Kasumi-1 (cell line): ENCODE results near the gene RBM43.
A peak's percentile ranks its signal among the peaks of the same experiment; 100 is the strongest.
"Not testable (repeated sequence)": the region's sequence is repeated elsewhere in the genome, so short reads cannot be mapped to it uniquely, and the experiment has no call there.

Experiments used
- DNase-seq, 2 experiments: peaks; one replicate each; lab custom pipeline; 2025; lab: John Stamatoyannopoulos, UW

Gene RBM43

GRCh38 chr2:151268085-151268484 is 6.4 kb upstream of the RBM43 start:
- DNase-seq: no peak

DNA sequence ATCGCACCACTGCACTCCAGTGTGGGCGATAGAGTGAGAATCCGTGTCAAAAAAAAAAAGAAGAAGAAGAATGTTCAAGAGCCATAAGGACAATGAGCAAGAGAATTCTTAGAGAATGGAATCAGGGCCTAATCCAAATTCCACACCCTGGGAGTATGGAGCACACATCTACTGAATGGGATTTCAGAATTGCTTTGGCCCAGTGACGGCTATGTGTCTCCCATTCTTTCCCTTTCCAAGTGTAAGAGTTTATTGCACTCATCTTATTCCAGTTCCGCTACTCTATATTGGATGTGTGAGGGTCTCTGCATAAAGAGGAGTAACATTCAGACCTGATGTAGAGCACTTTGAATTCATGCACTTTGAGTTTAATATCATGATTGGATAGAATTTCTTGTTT is 5.9 kb upstream of the RBM43 start:
- no peak for DNase-seq

DNA sequence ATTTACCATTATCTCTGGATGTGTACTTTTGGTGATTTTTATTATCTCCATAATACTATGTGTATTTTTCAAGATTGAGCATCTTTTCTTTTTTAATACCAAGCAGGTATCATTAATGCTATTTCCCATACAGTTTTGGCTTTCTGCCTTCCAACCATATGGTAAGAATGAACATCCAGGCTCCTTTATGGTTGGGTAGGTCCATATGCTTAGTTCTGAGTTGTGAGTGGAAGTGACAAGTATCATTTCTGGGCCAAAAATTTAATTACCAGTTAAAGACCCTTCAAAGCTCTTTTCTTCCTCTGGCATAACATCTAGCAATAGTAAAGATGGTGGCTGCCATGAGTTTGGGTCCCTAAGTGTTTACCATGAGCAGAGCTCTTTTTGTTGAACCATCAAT is 4.3 kb upstream of the RBM43 start:
- DNase-seq: no peak

GRCh38 chr2:151264157-151264825 is 2.6 kb upstream of the RBM43 start:
- DNase-seq: no peak

DNA sequence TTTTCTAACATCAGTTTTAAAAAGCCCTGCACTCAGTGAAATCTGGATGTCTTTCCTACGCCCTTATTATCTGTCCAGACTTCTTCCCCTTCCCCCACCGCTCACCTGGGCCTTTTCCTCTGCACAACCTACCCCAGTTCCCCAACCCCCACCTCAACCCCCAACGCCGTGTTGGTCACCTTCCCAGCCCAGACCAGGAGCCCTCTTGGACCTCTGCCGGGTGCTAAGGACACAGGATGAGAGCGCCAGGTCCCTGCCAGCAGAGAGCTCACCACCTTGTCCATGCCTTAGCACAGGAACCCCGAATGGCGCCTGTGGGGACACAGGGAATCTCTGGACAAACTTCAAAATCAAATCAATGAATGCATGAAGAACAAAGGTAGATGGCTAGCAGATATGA is 966 bp upstream of the RBM43 start:
- no peak for DNase-seq

- peak; percentile 29 to 61 for DNase-seq
These were observed 271 bp upstream of the RBM43 start for GRCh38 chr2:151261977-151262291.

- peak in 1 of 2 experiments; percentile 16 for DNase-seq
These were observed 961 bp downstream of the RBM43 start for GRCh38 chr2:151260573-151261230.

DNA sequence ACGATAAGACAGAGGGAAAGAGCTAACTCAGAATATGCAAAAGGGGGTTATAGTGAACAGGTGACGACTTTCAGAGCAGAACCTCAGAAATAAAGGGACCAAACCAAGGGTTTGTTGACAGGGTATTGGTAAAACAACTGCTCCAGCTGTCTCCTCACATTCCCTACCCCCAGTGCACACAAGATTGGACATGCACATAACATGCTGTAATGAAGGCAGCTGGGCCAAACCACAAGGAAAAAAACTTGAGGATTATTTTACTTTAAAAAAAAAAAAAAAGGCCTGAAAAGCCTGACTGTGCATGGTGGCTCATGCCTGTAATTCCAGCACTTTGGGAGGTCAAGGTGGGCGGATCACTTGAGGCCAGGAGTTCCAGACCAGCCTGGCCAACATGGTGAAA is 3.5 kb downstream of the RBM43 start:
- no peak for DNase-seq

- no peak for DNase-seq
These were observed 9.0 kb downstream of the RBM43 start for GRCh38 chr2:151252646-151253045.

DNA sequence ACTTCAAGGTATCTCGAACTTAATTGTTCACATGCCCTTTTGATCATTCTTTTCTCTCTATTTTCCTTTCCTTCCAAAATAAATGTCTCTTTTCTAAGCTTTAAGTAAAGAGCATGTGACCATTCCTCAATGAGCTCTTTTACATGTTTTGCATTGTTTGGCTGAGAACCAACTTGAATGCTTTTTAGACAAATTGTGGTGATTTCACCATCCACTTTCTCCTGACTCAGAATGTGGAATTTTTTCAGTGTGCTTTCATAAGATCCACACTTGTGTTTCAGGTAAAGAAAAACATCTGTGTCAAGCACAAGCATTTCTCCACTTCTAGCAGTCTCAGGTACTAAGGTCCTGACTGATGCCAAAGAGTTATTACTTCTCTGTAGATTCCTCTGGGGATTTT is 10.7 kb downstream of the RBM43 start:
- no peak for DNase-seq

DNA sequence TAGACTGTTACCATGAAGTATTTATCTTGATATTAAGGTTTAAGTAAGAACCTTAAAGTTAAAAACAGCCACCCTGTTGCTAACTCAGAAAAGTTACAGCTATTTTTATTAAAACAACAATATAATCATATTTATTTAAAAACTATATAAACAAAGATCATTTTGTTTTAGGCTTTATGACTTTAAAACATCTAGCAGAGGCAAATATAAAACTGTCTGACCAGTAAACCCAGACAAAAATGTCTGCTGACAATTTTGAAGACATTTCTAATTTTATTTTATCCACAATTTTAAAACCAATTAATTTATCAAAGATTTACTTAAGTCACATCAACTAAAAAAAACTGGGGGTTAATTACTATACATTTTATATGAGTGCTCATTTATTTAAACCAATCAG is 14.2 kb downstream of the RBM43 start:
- no peak for DNase-seq

- no peak for DNase-seq
These were observed 15.5 kb downstream of the RBM43 start for GRCh38 chr2:151246152-151246551.

DNA sequence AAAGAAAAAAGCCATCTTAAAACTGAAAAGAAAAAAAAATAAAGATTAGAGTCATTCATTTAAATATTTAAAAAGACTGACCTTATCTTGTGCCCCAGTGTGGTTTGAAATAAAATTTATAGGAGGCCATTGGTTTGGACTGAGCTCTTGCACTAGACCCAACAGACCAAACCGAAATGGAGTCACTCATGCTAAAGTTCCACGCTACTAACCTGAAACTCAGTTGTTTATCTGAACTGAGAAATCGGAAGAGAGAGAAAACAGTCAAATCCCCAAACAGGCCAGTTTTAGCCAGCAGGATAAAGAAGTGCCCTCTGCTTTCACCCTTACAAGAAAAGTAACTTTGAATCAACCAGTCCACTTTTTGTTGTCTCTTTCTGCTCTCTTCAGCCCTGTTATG is 18.2 kb downstream of the RBM43 start:
- DNase-seq: no peak

DNA sequence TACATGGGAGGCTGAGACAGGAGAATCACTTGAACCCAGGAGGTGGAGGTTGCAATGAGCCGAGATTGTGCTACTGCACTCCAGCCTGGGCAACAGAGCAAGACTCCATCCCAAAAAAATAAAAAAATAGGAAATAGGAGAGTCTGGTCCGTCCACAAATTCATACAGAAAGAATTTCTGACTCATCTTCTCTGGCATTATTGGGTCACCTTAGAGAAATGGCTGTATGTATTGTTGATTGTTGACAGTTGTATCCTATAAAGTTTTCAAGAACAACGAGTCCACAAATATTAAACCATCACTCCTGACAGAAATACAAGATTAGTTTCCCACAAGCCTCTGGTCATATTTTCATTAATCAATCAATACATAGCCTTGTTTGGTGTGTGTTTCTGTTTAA is 20.4 kb downstream of the RBM43 start:
- no peak for DNase-seq

DNA sequence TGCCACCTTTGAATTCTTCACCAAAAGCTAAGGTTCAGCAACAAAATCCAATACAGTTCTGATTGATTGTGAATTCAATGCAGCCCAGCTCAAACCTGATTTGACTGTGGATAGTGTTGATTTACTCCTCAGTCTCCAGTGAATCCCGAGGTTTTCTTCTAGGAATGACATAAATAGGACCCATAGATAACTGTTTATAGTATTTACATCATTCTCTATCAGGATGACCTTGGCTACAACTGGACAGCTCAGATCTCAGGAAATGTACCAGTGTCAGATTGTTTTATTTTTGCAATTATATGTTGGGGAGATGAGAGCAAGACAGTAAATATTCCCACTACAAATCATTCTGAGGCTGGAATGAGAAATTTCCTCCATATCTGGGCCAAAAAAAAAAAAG is 21.2 kb downstream of the RBM43 start:
- DNase-seq: no peak

DNA sequence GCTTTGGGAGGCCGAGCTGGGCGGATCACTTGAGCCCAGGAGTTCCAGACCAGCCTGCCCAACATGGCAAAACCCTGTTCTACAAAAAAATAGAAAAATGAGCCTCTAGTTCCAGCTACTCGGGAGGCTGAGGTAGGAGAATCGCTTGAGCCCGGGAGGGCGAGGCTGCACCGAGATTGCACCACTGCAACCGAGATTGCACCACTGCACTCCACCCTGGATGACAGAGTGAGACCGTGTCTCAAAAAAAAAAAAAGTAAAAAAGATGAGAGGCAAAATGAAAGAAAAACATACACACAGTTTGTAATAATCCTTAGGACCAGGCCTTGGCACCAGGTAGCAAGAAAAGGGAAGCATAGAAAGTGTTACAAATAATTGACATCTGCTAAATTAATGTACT is 22.0 kb downstream of the RBM43 start:
- DNase-seq: no peak

DNA sequence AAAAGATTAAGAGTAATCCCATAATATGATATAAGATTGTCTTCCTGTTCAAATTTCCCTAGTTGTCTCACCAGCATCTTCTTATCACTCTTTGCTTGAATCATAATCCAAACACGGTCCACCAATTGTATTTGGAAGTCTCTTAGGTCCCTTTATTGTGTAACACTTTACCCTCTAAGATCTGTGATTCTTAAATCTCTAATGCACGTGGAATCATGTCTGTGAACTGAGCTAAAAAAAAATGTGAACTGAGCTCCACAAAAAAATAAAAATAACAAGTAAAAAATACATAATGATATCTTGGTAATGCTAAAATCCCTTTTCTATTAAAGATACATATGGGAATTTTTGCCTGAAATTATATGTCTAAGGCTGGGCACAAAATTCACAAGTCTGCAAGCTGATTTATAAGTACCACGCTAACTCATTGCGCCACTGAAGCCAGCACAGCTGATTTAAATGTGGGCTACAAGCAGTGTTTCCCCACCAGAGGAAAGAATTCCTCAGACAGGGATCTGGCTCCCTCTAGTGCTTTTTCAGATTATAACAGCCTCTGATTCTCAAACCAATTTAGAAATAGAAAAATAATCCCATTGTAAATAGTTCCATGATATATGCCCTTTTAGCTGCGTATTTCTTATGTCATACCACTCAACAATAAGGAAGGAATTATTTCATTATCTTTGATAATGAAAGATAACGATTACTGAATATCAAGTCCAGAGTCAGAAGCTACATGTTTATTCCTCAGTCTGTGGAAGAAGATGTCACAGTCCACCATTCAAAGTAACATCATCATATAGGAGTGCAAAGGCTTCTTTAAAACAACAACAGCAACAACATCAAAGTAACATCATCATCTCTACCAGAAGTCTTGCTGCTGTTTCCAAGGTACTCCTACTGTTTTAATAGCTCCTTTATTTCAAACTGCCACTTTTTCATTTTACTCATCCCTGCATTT is 22.9 kb downstream of the RBM43 start:
- DNase-seq: peak; percentile 92 to 93

DNA sequence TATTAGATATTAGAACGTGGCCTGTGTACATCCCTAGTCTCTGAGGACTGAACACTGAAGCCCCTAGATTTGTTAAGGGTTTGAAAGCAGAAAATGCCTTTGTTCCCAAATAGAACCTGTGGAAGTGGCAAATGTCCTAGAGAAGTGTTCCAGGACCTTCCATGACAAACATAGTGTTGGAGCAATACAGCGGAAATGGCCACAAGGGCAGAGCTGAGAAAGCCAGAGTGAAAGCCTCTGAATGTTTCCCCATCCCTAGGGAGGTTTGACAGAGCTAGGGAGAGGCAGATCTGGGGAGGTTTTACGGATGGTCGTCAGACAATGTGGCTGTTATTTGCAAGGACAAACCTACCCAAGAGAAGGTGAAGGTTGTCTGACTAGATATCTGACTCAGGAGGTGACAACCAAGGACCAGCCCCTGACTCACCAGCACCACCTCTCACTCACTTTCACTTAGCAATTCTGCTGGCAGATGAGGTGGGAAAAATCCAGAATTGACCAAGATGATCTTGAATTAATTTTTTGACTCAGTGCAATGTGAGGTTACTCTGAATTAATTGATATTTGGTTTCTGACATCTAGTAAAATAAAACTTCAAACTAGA is 24.1 kb downstream of the RBM43 start:
- DNase-seq: no peak

GRCh38 chr2:151233760-151234159 is 27.9 kb downstream of the RBM43 start:
- not testable (repeated sequence) for DNase-seq

DNA sequence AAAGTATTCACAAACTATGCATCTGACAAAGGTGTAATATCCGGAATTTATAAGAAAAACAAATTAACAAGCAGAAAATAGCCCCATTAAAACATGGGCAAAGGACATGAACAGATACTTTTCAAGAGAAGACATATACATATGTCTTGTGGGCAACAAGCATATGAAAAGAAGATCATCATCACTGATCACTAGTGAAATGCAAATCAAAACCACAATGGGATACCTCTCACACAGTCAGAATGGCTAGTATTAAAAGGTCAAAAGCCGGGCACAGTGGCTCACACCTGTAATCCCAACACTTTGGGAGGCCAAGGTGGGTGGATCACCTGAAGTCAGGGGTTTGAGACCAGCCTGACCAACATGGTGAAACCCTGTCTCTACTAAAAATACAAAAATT is 28.4 kb downstream of the RBM43 start:
- not testable (repeated sequence) for DNase-seq

DNA sequence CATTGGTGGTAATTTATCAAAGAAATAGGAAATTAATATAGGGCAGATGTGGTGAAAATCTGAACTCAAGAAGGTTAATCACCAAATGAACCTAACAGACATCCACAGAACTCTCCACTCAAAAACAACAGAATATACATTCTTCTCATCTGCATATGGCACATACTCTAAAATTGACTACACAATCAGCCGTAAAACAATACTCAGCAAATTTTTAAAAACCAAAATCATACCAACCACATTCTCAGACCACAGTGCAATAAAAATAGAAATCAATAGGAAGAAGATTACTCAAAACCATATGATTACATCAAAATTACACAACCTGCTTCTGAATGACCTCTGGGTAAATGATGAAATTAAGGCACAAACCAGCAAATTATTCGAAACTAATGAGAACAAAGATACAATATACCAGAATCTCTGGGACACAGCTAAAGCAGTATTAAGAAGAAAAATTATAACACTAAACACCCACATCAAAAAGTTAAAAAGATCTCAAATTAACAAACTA is 31.0 kb downstream of the RBM43 start:
- DNase-seq: no peak

DNA sequence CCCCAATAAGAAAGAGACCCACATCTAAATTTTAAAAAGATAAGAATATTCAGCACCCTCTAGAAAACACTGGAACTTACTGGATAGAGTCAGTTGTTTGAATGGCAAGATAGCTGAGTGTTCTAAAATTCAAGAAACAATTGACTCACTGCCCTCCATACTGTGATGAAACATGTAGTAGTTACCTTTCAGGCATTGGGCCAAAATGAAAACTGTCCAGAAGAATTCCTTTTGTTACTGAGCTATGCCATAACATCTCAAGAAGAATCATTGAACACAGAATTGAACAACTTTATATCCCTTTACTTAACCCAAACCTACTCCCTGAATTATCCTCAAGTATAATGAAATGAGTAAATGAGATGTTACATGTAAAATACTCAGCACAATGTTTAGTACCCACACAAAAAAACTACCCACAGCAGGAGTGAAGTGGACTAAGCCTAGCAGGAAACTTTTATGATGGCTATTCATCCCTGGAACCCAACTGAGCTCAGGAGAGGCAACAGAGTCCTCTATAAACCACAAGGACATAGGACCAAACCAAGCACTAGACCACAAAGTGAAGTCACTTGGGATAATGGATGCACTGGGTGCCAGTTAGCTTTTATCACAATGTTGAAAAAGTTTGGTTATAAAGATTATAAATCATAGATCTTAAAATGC is 32.7 kb downstream of the RBM43 start:
- DNase-seq: no peak
